Prostate gland (tissue), 2 donors: ENCODE data around the gene KRTAP10-1. TPM values are rescaled to one million over a fixed set of nuclear protein-coding genes. Genes with fewer than 3 reads are reported as not detected.

ENCODE experiments used
- DNase-seq: peaks from one replicate; pipeline ENCODE4 v3.0.0-alpha.2; 2019; ENCODE audit warnings: low spot score
- H3K27ac ChIP-seq, 2 donors: fragments of 200-600 bp; sonication (generic); 2 replicates each; pipeline ENCODE4 v1.5.1; 2017 to 2019
- H3K27me3 ChIP-seq: fragments of 200-600 bp; sonication (generic); replicated peaks from 2 replicates; pipeline ENCODE4 v1.5.1; 2019; ENCODE audit not compliant: insufficient read depth
- H3K36me3 ChIP-seq, 2 donors: fragments of 200-600 bp; sonication (generic); 1 replicate in 1 of 2; 2 replicates in 1 of 2; pipeline versions ENCODE4 v1.5.1 to v1.8.1; 2017 to 2019
- H3K4me1 ChIP-seq: fragments of 200-600 bp; sonication (generic); replicated peaks from 2 replicates; pipeline ENCODE4 v1.5.1; 2019
- H3K4me3 ChIP-seq, 2 donors: fragments of 200-600 bp; sonication (generic); 2 replicates each; pipeline ENCODE4 v1.5.1; 2017 to 2019
- H3K9me3 ChIP-seq: fragments of 200-600 bp; sonication (generic); 2 replicates; pipeline ENCODE4 v1.5.1; 2017
- CTCF ChIP-seq, 4 experiments: fragments of 200-600 bp in 2 of 4; fragments of 450-650 bp in 2 of 4; sonication (generic) in 2 of 4; IDR thresholded peaks; 1 replicate in 3 of 4; 2 replicates in 1 of 4; pipeline ENCODE4 v1.5.1; 2016 to 2019; ENCODE audit warnings: antibody characterized with exemption in 4 of 4, mild to moderate bottlenecking in 2 of 4, moderate library complexity in 2 of 4
- POLR2A ChIP-seq: fragments of 450-650 bp; IDR thresholded peaks from one replicate; pipeline ENCODE4 v1.6.1; 2016; ENCODE audit warnings: antibody characterized with exemption, mild to moderate bottlenecking
- POLR2AphosphoS5 ChIP-seq: sonication (generic); formaldehyde crosslinking; IDR thresholded peaks from one replicate; pipeline ENCODE4 v1.6.1; 2017; ENCODE audit warnings: antibody characterized with exemption
- WGBS: methylation state at CpG from one replicate; pipeline ENCODE4 v1.1.5; 2018; 5-methylcytosine and 5-hydroxymethylcytosine counted together
- intact Hi-C: fragments of 100-400 bp; cut with DNase I; formaldehyde crosslinking; loops from one replicate; pipeline ENCODE4 v1.14.2; 2022
- total RNA-seq, 2 donors: library from RNA; depleted of rRNA; stranded (reverse); fragments of >200 nt; gene quantifications; one replicate each; pipeline ENCODE4 v1.1.0, GENCODE V29; 2016

KRTAP10-1 gene
- total RNA-seq, 2 donors from 2014 or later = not detected

DNA sequence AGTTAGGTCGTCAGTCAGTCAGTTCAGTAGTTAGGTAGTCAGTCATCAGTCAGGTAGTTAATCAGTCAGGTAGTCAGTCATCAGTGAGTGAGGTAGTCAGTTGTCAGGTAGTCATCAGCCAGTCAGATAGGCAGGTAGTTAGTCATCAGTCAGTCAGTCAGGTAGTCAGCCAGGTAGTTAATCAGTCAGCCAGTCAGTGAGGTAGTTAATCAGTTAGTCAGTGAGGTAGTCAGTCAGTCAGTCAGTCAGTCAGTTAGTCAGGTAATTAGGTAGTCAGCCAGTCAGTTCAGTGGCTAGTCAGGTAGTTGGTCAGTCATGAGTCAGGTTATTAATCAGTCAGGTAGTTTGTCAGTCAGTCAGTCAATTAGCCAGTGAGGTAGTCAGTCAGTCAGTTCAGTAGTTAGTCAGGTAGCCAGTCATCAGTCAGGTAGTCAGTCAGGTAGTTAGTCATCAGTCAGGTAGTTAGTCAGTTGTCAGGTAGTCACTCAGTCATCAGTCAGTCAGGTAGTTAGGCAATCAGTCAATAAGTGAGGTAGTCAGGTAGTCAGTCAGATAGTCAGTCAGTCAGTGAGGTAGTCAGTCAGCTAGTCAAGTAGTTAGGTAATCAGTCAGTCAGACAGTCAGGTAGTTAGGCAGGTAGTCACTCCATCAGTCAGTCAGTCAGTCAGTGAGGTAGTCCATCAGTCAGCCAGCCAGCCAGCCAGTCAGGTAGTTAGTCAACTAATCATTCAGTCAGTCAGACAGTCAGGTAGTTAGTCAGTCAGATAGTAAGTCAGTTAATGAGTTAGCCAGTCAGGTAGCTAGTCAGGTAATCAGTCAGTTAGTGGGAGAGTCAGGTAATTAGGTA is 16.2 kb downstream of the KRTAP10-1 start:
- H3K9me3 ChIP-seq = no peaks in the 10 kb centered on the region
- no peaks in the 10 kb centered on the region for H3K36me3 ChIP-seq
- 86% methylated on average over 1 of the region's 1 CpG for WGBS
- no peak overlapping the region for H3K27ac ChIP-seq
- H3K4me3 ChIP-seq = no peak overlapping the region
- H3K4me1 ChIP-seq = no peaks in the 10 kb centered on the region
- intact Hi-C loops = no loop called here
- no peaks in the 10 kb centered on the region for H3K27me3 ChIP-seq
- no peak for TF ChIP-seq CTCF (IDR thresholded peaks at IDR 0.05)
- DNase-seq = no peak

- Histone ChIP-seq H3K4me3 (no peak overlapping the region), H3K27me3 (no peaks in the 10 kb centered on the region), H3K36me3 (no peaks in the 10 kb centered on the region), H3K9me3 (no peaks in the 10 kb centered on the region), H3K4me1 (no peaks in the 10 kb centered on the region), H3K27ac (no peak overlapping the region)
- 88% methylated on average over 1 of the region's 1 CpG for WGBS
- TF ChIP-seq POLR2AphosphoS5 (no peak), POLR2A (no peak), CTCF (IDR thresholded peaks at IDR 0.05) (no peak)
- intact Hi-C loops = no loop called here
- DNase-seq = no peak
Observed at GRCh38 chr21:44522753-44523204, 17.2 kb downstream of the KRTAP10-1 start.

GRCh38 chr21:44521928-44522752 is 17.9 kb downstream of the KRTAP10-1 start:
- H3K4me3 ChIP-seq = no peak overlapping the region
- no peaks in the 10 kb centered on the region for H3K36me3 ChIP-seq
- TF ChIP-seq POLR2A (no peak), POLR2AphosphoS5 (no peak), CTCF (IDR thresholded peaks at IDR 0.05) (no peak)
- WGBS = 89% methylated on average over 31 of the region's 33 CpGs
- H3K27ac ChIP-seq = no peak overlapping the region
- H3K27me3 ChIP-seq = no peaks in the 10 kb centered on the region
- H3K9me3 ChIP-seq = no peaks in the 10 kb centered on the region
- no peak for DNase-seq
- H3K4me1 ChIP-seq = no peaks in the 10 kb centered on the region
- intact Hi-C loops = no loop called here

DNA sequence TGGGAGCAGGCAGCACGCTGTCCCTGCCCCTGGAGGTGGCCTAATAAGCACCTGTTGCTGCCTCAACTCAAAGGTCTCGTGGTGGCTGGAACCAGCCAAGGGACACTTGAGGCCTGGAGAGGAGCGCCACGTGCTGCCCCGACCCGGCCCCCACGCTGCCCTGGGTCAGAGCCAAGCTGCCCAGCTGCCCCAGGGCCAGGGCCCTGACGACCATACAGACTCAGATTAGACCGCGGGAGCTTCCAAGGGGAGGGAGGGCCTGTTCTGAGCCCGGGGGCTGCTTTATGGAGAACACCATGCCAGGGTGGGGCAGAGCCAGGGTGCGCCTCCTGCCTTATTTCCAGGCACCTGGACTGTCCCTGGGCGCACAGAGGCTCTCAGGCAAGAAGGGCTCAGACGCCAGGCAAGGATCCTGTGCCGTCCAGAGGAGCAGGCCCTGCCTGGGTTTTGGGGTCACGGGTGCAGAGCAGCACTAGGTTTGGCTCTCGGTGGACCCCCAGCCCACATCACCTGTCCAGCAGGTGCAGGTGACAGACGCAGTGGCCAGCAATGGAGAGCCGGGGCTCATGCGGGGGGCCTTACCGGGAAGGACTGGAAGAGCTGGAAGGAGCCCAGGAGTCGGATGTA is 18.6 kb downstream of the KRTAP10-1 start:
- DNase-seq = no peak
- 88% methylated on average over 19 of the region's 22 CpGs for WGBS
- Histone ChIP-seq H3K27me3 (no peaks in the 10 kb centered on the region), H3K27ac (no peak overlapping the region), H3K9me3 (no peaks in the 10 kb centered on the region), H3K4me3 (no peak overlapping the region), H3K36me3 (no peaks in the 10 kb centered on the region), H3K4me1 (no peaks in the 10 kb centered on the region)
- intact Hi-C loops = no loop called here
- no peak for TF ChIP-seq POLR2A
- no peak for TF ChIP-seq CTCF (IDR thresholded peaks at IDR 0.05)
- no peak for TF ChIP-seq POLR2AphosphoS5
